ENCODE results near the gene SIK3.

The SIK3 gene

DNA sequence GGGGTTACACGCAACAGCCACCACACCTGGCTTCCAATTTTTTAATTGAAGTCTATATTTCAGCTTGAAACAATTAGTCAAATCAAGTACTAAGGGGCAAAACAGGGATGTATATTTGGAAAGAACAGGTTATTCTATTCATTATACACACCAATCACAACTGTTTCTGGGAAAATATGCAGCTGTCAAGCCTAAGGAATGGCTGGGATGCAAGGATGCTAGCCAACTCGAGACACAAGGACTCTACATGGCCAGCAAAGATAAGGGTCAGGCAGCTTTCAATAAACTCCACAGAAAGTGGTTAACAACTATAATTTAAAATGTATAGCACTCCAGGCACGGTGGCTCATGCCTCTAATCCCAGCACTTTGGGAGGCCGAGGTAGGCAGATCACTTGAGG is 134.0 kb downstream of the SIK3 start:
- no peaks in the 10 kb centered on the region for H3K27me3 ChIP-seq (ENCODE audit: insufficient read depth, low read depth)
- no peaks in the 10 kb centered on the region for H4K20me1 ChIP-seq (ENCODE audit: insufficient read depth)
- H2AFZ ChIP-seq (ENCODE audit: low read depth), result no peak overlapping the region
- no peak overlapping the region for H3K4me2 ChIP-seq
- H3K9ac ChIP-seq, result no peak overlapping the region
- no peak overlapping the region for H3K27ac ChIP-seq
- TF ChIP-seq, protein P1, sequence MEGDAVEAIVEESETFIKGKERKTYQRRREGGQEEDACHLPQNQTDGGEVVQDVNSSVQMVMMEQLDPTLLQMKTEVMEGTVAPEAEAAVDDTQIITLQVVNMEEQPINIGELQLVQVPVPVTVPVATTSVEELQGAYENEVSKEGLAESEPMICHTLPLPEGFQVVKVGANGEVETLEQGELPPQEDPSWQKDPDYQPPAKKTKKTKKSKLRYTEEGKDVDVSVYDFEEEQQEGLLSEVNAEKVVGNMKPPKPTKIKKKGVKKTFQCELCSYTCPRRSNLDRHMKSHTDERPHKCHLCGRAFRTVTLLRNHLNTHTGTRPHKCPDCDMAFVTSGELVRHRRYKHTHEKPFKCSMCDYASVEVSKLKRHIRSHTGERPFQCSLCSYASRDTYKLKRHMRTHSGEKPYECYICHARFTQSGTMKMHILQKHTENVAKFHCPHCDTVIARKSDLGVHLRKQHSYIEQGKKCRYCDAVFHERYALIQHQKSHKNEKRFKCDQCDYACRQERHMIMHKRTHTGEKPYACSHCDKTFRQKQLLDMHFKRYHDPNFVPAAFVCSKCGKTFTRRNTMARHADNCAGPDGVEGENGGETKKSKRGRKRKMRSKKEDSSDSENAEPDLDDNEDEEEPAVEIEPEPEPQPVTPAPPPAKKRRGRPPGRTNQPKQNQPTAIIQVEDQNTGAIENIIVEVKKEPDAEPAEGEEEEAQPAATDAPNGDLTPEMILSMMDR (conservative IDR thresholded peaks at IDR 0.05; ENCODE audit: low read depth, low read length), result no peak
- H3K4me3 ChIP-seq (IDR thresholded peaks at IDR 0.05; ENCODE audit: insufficient read depth, low read depth, low read length), result no peak overlapping the region
- no peaks in the 10 kb centered on the region for H3K36me3 ChIP-seq (ENCODE audit: insufficient read depth)
- peaks cover 9% of the 10 kb centered on the region; the same call in 1 of the 2 replicates for H3K79me2 ChIP-seq (ENCODE audit: insufficient read depth, low read depth)
- peaks cover 6% of the 10 kb centered on the region for H3K4me1 ChIP-seq (ENCODE audit: low read depth, poor library complexity, severe bottlenecking)

DNA sequence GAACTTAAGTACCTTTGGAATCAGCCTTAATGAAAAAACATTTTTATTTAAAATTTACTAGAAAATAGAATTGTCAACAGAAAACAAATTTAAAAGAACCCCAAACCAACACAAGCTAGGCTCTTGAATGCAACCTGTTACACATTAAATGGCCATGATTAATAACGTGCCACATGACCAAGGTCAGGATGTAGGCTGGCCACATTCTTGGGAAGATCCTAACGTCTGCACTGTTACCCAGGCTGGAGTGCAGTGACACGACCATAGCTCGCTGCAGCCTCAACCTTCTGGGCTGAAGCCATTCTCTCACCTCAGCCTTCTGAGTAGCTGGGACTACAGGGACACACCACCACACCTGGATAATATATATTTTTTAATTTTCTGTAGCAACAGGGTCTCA is 134.4 kb downstream of the SIK3 start:
- Histone ChIP-seq H3K9ac (no peak overlapping the region), H3K4me3 (IDR thresholded peaks at IDR 0.05; ENCODE audit: insufficient read depth, low read depth, low read length) (no peak overlapping the region), H4K20me1 (ENCODE audit: insufficient read depth) (no peaks in the 10 kb centered on the region), H3K36me3 (ENCODE audit: insufficient read depth) (no peaks in the 10 kb centered on the region), H3K27me3 (ENCODE audit: insufficient read depth, low read depth) (no peaks in the 10 kb centered on the region), H3K79me2 (ENCODE audit: insufficient read depth, low read depth) (peaks cover 9% of the 10 kb centered on the region; the same call in 1 of the 2 replicates), H2AFZ (ENCODE audit: low read depth) (no peak overlapping the region), H3K27ac (no peak overlapping the region), H3K4me1 (ENCODE audit: low read depth, poor library complexity, severe bottlenecking) (peaks cover 6% of the 10 kb centered on the region), H3K4me2 (no peak overlapping the region)
- TF ChIP-seq, protein P1 (conservative IDR thresholded peaks at IDR 0.05; ENCODE audit: low read depth, low read length), result no peak

DNA sequence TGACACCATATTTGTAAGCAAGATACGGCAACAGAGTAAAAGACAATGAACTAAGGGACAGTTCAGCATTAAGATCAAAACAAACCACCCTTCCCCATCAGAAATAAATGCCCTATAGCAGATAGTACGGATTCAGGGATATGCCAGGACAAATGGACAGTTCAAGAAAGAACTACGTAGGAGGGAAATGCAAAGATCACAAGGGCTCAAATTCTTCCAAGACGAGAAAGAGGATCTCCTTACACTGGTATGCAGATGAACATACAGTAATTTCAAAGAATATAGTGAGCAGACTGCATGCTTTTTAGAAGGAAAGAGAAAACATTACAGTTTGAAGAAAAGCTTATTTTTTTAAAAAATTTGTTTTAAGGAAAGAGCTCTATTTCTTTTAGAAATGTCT is 136.1 kb downstream of the SIK3 start:
- TF ChIP-seq, protein P1 (conservative IDR thresholded peaks at IDR 0.05; ENCODE audit: low read depth, low read length), result no peak

DNA sequence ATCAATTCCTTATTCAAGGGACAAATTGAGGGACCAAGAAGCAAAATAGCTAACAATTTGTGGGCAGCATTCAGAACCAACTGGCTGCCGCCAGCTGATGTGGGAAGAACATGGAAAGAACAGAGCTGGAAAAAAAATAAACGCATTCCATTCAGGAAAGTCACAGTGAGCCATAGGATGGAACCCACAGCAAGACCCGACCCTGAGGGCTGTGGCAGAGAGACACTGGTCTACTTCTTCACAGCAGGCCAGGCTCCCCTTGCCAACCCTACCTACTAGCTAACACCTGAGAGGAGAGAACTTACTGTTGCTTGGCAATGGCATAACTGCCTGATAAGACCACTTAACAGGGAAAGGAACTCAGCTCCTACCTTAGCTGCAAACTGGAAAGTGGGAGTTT is 137.3 kb downstream of the SIK3 start:
- H3K9ac ChIP-seq, result no peak overlapping the region
- H3K4me2 ChIP-seq, result no peak overlapping the region
- H3K27ac ChIP-seq, result no peak overlapping the region
- peaks cover 9% of the 10 kb centered on the region; the same call in 1 of the 2 replicates for H3K79me2 ChIP-seq (ENCODE audit: insufficient read depth, low read depth)
- TF ChIP-seq, protein P1 (conservative IDR thresholded peaks at IDR 0.05; ENCODE audit: low read depth, low read length), result no peak
- no peaks in the 10 kb centered on the region for H3K27me3 ChIP-seq (ENCODE audit: insufficient read depth, low read depth)
- H2AFZ ChIP-seq (ENCODE audit: low read depth), result no peak overlapping the region
- no peaks in the 10 kb centered on the region for H4K20me1 ChIP-seq (ENCODE audit: insufficient read depth)
- no peak overlapping the region for H3K4me3 ChIP-seq (IDR thresholded peaks at IDR 0.05; ENCODE audit: insufficient read depth, low read depth, low read length)
- H3K36me3 ChIP-seq (ENCODE audit: insufficient read depth), result no peaks in the 10 kb centered on the region
- peaks cover 6% of the 10 kb centered on the region for H3K4me1 ChIP-seq (ENCODE audit: low read depth, poor library complexity, severe bottlenecking)

More for the DNA sequence above, 136.1 kb downstream of the SIK3 start:
- no peak overlapping the region for H3K4me2 ChIP-seq
- no peak overlapping the region for H3K27ac ChIP-seq
- H3K4me3 ChIP-seq (IDR thresholded peaks at IDR 0.05; ENCODE audit: insufficient read depth, low read depth, low read length), result no peak overlapping the region
- H3K36me3 ChIP-seq (ENCODE audit: insufficient read depth), result no peaks in the 10 kb centered on the region
- H3K9ac ChIP-seq, result no peak overlapping the region
- no peaks in the 10 kb centered on the region for H3K27me3 ChIP-seq (ENCODE audit: insufficient read depth, low read depth)
- H4K20me1 ChIP-seq (ENCODE audit: insufficient read depth), result no peaks in the 10 kb centered on the region
- peaks cover 9% of the 10 kb centered on the region; the same call in 1 of the 2 replicates for H3K79me2 ChIP-seq (ENCODE audit: insufficient read depth, low read depth)
- peaks cover 6% of the 10 kb centered on the region for H3K4me1 ChIP-seq (ENCODE audit: low read depth, poor library complexity, severe bottlenecking)
- no peak overlapping the region for H2AFZ ChIP-seq (ENCODE audit: low read depth)
